ENCODE results near the gene PIGR.

The PIGR gene

GRCh38 chr1:206885341-206886060, 60.8 kb downstream of the PIGR start:
- no peak for DNase-seq

DNA sequence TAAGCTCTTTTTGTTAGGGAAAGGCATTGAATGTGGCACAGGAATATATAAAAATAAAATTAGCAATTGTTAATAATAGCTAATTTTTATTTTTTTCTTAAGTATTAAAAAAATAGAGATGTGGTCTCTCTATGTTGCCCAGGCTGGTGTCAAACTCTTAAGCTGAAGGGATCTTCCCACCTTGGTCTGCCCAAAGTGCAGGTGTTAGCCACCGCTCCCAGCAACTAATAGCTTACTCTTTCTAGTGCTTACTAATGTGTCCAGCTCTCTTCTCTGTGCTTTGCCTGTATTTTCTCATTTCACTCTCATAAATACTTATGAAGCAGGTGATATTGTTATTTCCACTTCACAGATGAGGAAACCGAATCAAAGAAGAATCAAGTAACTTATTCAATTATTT, 62.4 kb downstream of the PIGR start:
- DNase-seq = no peak

DNA sequence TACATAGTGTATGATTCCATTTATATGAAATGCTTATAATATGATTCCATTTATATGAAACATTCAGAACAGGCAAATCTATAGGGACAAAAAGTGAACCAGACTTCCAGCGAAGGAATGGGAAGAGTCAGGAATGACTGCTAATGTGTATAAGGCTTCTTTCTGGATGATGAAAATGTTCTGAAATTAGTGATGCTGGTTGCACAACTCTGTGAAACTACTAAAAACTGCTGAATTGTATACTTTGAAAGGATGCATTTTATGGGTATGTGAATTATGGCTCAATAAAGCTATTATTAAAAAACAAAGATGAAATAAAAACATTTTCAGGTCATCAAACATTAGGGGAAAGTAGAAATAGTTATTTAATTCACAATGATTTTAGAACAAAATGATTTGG, 63.1 kb downstream of the PIGR start:
- no peak for DNase-seq

GRCh38 chr1:206882555-206882954, 63.7 kb downstream of the PIGR start:
- DNase-seq = no peak

- no peak for DNase-seq
Measured at GRCh38 chr1:206880314-206880713, 66.0 kb downstream of the PIGR start.

Measured in MV-4-11 (cell line).